ENCODE data around the gene DPH2. TPM values are rescaled to one million over a fixed set of nuclear protein-coding genes. Genes with fewer than 3 reads are reported as not detected.
A peak's percentile ranks its signal among the peaks of the same experiment; 100 is the strongest.

DPH2 gene
- polyA plus RNA-seq, 5 donors, result 12.8 to 25.5 (median 19.6) TPM

GRCh38 chr1:43998000-43998378 lies 28.2 kb downstream of the DPH2 start:
- no peak for DNase-seq

GRCh38 chr1:43999455-43999854 lies 29.6 kb downstream of the DPH2 start:
- DNase-seq, result no peak

GRCh38 chr1:44000122-44000665 lies 30.4 kb downstream of the DPH2 start:
- no peak for DNase-seq

- DNase-seq, result no peak
Observed at GRCh38 chr1:44002165-44002564, 32.4 kb downstream of the DPH2 start.

GRCh38 chr1:44002606-44003157 lies 32.9 kb downstream of the DPH2 start:
- DNase-seq, result no peak

- DNase-seq, result no peak
Observed at GRCh38 chr1:44008259-44008658, 38.4 kb downstream of the DPH2 start.

- DNase-seq, result no peak
Observed at GRCh38 chr1:44010935-44011471, 41.2 kb downstream of the DPH2 start.

- DNase-seq, result no peak
Observed at GRCh38 chr1:44012404-44012803, 42.6 kb downstream of the DPH2 start.

- no peak for DNase-seq
Observed at GRCh38 chr1:44012941-44013609, 43.3 kb downstream of the DPH2 start.

GRCh38 chr1:44013949-44014348 lies 44.1 kb downstream of the DPH2 start:
- no peak for DNase-seq

- DNase-seq, result no peak
Observed at GRCh38 chr1:44014365-44015104, 44.7 kb downstream of the DPH2 start.

- no peak for DNase-seq
Observed at GRCh38 chr1:44015206-44015605, 45.4 kb downstream of the DPH2 start.

- no peak for DNase-seq
Observed at GRCh38 chr1:44016041-44016889, 46.5 kb downstream of the DPH2 start.

GRCh38 chr1:44016890-44017400 lies 47.1 kb downstream of the DPH2 start:
- DNase-seq, result no peak

- DNase-seq, result peak; percentile 66 to 69
Observed at GRCh38 chr1:44019466-44019948, 49.7 kb downstream of the DPH2 start.

GRCh38 chr1:44020464-44020863 lies 50.7 kb downstream of the DPH2 start:
- DNase-seq, result no peak

- DNase-seq, result no peak
Observed at GRCh38 chr1:44021156-44021555, 51.3 kb downstream of the DPH2 start.

- DNase-seq, result no peak
Observed at GRCh38 chr1:44021581-44022321, 51.9 kb downstream of the DPH2 start.
